Measurements from ENCODE around the gene NME9.

NME9 gene

GRCh38 chr3:138254216-138254615, 75.4 kb downstream of the NME9 start:
- no peak overlapping the region for H3K4me3 ChIP-seq (ENCODE audit: low read length)
- DNase-seq (ENCODE audit: low read depth): peak; percentile 81
- no peak for TF ChIP-seq CTCF (IDR thresholded peaks at IDR 0.05; ENCODE audit: insufficient read depth, low read depth, low read length, missing control alignments)

- H3K4me3 ChIP-seq (ENCODE audit: low read length): no peak overlapping the region
- TF ChIP-seq CTCF (IDR thresholded peaks at IDR 0.05; ENCODE audit: insufficient read depth, low read depth, low read length, missing control alignments): no peak
- peak; percentile 53 for DNase-seq (ENCODE audit: low read depth)
Measured at GRCh38 chr3:138253609-138254008, 76.0 kb downstream of the NME9 start.

Data from epithelial cell of esophagus (primary cell).